NOMO-1 treated with dmso at 0.1 percent for 144 hours (cell line): Measurements from ENCODE around the gene MEPCE.

Experiments
- DNase-seq: peaks from one replicate; lab custom pipeline; 2025; ENCODE audit not compliant: unreplicated experiment; lab: John Stamatoyannopoulos, UW

The MEPCE gene

GRCh38 chr7:100456562-100456961 lies 26.9 kb downstream of the MEPCE start:
- no peak for DNase-seq

- DNase-seq, result no peak
Observed at GRCh38 chr7:100457033-100457432, 27.4 kb downstream of the MEPCE start.

DNA sequence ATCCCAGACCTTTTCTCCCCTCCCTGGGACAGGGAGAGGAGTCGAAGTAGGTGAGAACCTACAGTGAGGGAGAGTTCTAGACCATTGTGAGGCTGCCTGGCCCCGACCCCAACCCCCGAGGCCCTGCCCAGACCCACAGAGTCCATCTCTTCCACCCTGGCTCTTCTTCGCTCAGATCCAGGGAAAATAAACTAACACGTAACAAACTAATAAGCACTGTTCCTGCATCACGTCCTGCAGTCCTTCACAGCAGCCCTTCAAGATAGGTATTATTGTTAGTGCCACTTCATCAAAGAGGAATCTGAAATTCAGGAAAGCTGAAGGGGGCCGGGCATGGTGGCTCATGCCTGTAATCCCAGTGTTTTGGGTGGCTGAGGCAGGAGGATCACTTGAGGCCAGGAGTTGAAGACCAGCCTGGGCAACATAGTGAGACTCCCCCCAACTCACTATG lies 34.6 kb downstream of the MEPCE start, which contains the start of gene SPACDR:
TSS of gene SPACDR (minus strand) at position 51 of the 451 bp plus-strand sequence. CDS start 235 bp downstream, outside the sequence.
- DNase-seq, result no peak

DNA sequence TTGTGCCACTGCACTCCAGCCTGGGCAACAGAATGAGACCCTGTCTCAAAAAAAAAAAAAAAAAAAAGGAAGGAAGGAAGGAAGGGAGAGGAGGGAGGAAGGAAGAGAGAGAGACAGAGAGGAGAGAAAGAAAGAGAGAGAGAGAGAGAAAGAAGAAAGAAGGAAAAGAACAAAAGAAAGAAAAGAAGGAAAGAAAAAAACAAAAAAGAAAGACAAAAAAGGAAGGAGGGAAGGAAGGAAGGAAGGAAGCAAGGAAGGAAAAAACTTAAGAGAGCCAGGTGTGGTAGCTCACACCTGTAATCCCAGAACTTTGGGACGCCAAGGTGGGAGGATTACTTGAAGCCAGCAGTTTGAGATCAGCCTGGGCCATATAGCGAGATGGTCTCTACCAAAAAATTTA lies 35.2 kb downstream of the MEPCE start:
- DNase-seq, result no peak

DNA sequence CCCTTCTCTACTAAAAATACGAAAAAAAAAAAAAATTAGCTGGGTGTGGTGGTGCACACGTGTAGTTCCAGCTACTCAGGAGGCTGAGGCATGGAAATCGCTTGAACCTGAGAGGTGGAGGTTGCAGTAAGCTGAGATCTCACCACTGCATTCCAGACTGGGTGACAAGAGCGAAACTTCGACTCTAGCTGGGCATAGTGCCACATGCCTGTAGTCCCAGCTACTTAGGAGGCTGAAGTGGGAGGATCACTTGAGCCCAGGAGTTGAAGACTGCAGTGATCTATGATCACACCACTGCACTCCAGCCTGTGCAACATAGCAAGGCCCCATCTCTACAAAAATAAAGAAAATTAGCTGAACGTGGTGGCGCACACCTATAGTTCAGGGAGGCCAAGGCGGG lies 35.7 kb downstream of the MEPCE start:
- no peak for DNase-seq

DNA sequence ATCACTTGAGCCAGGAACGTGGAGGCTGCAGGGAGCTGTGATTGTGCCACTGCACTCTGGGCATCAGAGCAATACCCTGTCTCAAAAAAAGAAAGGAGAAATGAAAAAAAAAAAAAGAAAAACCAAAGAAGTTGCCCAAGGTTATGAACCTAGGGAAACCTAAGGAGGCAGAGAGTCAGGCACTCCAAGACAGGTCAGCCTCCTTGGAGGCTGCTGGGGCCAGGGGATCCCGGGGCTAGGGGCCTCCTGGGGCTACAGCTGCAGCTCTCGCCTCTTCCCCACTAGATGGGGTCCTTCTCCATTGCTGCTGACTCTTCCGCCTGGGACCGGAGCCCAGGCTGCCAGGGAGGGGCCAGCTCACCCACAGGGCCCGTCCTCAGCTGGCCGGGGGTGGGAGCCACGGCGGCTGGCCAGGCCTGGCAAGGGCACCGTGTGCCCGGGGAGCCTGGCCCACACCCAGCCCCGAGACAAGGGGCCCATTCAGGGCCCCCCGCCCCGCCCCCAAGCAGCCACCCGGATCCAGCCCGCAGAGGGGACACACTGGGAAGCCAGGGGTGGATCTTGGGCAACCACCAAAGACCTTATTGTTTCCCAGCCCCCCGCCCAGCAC lies 36.2 kb downstream of the MEPCE start:
- DNase-seq, result no peak

DNA sequence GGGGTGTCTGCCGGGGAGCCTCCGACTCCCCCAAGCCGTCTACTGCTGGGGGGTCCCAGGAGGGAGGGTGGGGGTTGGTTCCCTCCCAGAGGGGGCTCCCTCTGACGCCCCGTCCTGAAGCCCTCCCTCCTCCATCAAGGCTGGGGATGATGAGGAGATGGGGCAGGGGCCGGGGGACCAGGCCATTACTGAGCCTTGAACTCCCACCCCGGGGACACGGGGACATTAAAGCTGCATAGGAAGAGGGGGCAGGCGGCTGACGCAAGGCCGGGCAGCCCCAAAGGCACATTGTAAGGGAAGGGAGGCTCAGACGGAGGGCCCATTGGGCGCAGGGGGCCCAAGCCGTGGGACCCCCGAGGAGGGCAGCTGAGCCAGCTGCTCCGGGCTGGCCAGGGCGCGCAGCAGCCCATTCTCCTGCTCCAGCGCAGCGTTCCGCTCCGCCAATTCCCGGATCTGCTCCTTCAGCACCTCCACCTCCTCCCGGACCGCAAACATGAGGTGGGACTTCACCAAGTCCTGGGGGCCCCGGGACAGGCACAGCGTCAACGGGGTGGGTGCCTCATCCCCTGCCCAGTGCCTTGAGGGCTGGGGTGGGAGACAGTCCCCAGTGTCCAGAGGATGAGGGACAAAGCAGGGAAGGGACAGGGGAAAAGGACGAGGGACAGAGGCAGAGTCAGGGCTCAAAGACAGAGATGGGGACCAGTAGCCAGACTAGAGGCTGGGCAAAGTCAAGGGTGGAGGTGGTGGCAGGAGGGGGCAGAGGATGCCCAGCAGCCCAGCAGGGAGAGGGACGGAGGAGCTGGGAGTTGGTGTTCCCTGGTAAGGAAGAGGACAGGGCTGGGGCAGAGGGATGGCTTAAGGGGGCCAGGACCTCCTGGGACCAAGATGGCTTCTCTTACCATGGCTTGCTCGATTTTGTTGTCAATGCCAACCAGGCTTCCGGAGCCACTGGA lies 37.3 kb downstream of the MEPCE start:
- no peak for DNase-seq

DNA sequence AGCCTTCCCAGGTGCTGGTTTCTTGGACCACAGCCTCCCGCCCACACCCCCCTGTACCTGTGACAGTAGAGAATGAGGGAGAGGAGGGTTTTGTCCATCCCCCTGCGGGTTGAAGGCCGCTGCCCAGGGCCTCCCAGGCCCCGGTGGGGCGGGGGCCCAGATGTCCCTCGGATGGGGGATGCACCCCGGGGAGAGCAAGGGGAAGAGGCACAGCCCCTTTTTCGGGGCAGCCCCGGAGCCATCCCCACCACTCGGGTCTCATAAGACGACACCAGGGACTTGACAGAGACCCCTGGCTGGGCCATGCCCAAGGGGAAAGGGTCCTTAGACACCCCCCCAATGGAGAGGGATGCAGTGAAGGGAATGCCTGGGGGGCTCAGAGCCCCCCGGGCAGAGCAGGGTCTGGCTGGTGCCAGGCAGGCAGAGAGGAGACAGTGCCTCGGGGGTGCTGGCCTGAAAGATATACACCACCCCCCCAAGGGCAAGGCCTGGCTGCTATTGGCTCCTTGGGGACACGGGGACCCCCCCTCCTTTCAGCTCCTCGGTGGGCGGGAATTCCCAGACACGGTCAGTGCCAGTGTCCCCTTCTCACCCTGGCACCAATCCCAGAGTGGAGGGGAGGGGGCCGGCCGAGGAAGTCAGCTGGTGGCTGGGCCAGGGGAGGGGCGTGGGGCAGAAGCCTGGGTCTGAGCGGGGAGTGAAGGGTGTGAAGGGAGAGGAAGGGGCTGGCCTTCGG lies 38.2 kb downstream of the MEPCE start:
- no peak for DNase-seq

- peak; percentile 52 for DNase-seq
Observed at GRCh38 chr7:100469227-100470044, 39.8 kb downstream of the MEPCE start.

DNA sequence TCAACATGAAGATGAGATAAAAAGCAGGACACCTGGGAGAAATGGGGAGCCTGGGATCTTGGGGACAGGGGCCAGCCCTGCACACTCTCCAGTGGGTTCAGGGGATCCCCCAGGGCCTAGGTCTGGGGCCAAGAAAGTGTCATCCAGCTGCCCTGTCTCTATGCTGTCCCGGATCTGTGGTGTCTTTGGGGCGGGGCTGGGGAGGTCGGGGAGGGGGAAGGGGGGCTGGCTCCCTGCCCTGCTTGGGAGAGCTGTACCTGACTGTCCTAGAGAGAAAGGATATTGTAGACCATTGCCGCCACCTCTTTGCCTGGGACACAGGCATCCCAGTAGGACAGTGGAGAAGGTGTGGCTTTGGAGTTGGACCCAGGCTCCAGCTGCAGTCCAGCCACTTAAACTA lies 41.4 kb downstream of the MEPCE start:
- no peak for DNase-seq

GRCh38 chr7:100472121-100472851 lies 42.7 kb downstream of the MEPCE start:
- no peak for DNase-seq

DNA sequence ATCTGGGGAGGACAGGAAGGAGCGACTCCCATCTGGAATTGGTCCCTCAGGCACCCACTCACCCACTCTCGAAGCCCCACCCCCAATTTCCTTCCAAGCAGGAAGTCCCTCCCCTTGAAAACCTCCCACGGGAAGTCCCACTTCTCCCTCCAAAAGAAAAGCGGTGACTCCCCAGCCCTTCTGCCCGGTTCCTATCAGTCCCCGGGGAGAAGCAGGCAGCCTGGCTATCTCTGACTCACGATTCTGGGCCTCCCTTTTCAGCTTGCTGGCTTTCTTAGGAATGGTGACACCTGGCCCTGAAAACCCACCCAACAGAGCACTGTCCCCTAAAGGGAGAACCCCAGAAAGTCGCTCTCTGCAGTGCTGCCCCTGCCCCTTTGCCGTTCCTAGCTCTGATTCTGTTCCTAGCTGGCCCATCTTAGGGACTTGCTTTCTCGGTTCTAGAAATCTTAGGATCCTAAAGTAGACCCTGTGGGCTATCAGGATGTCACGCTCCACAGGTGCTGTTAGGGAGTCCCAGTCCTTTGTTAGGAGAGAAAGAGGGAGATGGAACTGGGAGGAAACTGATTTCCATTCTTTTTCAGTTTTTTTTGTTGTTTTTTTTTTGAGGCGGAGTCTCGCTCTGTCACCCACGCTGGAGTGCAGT lies 43.3 kb downstream of the MEPCE start:
- no peak for DNase-seq

DNA sequence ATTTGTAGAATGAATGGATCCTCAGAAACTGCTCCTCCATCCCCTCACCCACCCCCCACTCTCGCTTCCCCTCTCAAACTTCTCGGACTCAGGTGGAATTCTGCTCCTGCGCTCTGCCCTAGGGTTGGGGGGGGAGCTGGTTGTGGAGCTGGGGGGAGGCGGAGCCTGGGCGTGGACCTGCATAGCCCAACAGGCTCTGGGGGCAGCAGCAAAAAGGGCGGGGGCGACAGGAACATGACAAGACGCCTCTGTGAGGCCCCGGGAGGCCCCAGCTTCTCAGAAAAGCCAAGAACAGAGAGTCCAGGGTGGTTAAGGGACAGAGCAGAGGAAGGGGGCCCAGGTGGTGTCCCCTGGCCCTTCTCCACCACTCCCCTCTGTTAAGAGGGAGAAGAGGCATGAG lies 45.9 kb downstream of the MEPCE start:
- no peak for DNase-seq

DNA sequence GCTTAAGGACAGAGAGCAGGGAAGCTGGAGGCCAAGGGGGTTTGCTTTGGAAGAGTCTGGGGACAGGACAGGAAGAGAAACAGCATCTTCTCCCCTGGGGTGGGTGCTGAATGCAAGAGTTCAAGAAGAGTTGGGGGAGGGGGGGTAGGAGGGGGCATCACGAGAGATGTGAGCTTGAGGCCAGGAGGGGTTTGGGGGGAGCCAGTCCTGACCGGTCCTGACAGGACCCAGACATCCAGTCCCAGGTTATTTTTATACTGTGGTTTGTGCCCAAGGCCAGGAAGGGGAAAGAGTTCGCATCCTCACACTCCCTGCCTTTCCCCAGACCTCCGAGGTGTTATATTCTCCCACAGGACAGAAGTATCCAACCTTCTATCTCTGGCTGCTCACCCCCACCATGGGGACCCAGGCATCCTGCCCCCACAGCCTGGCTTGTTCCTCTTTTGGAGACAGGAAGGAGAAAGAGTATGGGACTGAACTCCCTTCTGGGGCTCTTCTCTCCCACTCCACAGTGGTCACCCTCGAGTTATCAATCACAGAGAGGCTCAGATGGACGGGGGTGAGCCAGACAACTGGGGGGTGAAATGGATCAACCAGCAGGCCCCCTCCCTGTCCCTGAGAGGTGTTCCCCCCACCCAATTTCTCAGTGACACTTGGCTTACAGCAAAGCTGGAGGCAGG lies 46.6 kb downstream of the MEPCE start:
- no peak for DNase-seq

- no peak for DNase-seq
Observed at GRCh38 chr7:100476903-100477870, 47.6 kb downstream of the MEPCE start.

DNA sequence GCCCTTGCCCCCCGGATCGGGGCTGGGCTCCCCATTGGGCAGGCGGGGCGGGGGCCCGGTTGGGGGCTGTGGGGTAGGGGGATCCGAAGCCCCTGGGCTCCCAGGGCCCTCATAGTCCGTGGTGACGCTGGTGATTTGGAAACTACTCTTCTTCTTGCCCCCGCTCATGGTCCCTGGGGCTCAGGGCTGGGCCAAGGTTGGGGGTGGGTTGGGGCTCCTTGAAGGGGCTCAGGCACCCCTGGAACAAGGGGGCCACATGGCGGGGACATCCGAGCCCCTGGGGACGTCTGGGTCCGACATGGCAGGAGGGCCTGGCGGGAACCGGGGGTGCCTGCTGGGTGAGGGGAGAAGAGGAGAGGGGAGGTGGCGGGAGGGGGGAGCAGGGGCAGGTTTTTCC lies 48.2 kb downstream of the MEPCE start:
- no peak for DNase-seq

- peak; percentile 100 for DNase-seq
Observed at GRCh38 chr7:100478958-100479660, 49.5 kb downstream of the MEPCE start, which contains the start of gene TSC22D4. TSC22D4 (minus strand) TSS chr7:100479214; CDS start chr7:100478038, 1,176 bp downstream.
